ENCODE data around the gene ABCG1.

Gene ABCG1

GRCh38 chr21:42308161-42308913 lies 89.4 kb downstream of the ABCG1 start:
- TF ChIP-seq, protein P1, sequence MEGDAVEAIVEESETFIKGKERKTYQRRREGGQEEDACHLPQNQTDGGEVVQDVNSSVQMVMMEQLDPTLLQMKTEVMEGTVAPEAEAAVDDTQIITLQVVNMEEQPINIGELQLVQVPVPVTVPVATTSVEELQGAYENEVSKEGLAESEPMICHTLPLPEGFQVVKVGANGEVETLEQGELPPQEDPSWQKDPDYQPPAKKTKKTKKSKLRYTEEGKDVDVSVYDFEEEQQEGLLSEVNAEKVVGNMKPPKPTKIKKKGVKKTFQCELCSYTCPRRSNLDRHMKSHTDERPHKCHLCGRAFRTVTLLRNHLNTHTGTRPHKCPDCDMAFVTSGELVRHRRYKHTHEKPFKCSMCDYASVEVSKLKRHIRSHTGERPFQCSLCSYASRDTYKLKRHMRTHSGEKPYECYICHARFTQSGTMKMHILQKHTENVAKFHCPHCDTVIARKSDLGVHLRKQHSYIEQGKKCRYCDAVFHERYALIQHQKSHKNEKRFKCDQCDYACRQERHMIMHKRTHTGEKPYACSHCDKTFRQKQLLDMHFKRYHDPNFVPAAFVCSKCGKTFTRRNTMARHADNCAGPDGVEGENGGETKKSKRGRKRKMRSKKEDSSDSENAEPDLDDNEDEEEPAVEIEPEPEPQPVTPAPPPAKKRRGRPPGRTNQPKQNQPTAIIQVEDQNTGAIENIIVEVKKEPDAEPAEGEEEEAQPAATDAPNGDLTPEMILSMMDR (IDR thresholded peaks at IDR 0.05): no peak
- Histone ChIP-seq H3K36me3 (ENCODE audit: control insufficient read depth, insufficient read depth, low read length) (no peaks in the 10 kb centered on the region), H3K79me2 (no peaks in the 10 kb centered on the region), H3K9me3 (ENCODE audit: control insufficient read depth, low read length) (no peaks in the 10 kb centered on the region), H2AFZ (no peak overlapping the region), H3K27me3 (ENCODE audit: control insufficient read depth, insufficient read depth, low read length) (no peaks in the 10 kb centered on the region), H3K9ac (no peak overlapping the region), H3K4me2 (ENCODE audit: low read length) (no peak overlapping the region), H3K27ac (no peak overlapping the region), H3K4me3 (ENCODE audit: low read depth, low read length) (no peak overlapping the region), H3K4me1 (peaks cover 6% of the 10 kb centered on the region)

DNA sequence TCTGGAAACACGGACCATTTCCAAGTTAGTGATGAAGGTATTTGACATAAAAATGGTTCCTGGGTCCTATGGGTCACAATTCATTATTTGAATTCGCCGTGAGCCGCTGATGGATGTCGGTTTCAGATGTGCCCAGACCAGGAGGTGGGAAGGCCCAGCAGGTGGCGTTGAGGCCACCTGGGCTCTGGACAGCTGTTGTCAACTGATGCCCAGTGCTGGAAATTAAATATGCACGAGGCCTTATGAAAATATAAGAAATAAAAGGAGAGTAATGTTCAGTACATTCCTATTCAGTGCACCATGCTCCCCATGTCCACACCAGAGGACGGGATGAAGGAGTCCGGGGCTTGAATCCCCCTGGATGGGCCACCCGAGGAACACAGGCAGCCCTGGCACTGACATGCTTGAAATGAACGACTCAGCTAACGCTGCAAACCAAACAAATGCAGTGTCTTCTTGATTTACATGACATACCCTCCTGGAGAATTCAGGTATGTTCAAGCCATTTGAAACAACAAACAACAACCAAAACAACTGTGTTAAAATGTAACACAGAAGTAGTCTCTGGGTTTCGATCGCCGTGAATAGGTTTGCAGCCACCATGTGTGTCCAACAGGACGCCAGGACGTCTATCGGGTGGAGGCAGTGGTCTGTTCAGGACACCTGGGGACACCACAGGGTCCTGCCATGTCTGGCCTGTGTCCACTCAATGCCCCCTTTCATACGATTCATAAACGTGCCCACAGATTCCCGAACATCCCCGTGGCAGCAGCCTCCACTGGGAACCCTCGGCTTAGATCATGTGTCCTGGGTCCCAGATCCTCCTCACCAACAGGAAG lies 90.2 kb downstream of the ABCG1 start:
- TF ChIP-seq, protein P1 (IDR thresholded peaks at IDR 0.05): no peak
- Histone ChIP-seq H2AFZ (peak overlapping the region; percentile 50), H3K4me3 (ENCODE audit: low read depth, low read length) (no peak overlapping the region), H3K27ac (no peak overlapping the region), H3K27me3 (ENCODE audit: control insufficient read depth, insufficient read depth, low read length) (no peaks in the 10 kb centered on the region), H3K79me2 (no peaks in the 10 kb centered on the region), H3K36me3 (ENCODE audit: control insufficient read depth, insufficient read depth, low read length) (no peaks in the 10 kb centered on the region), H3K4me2 (ENCODE audit: low read length) (peak overlapping the region; percentile 5), H3K9me3 (ENCODE audit: control insufficient read depth, low read length) (no peaks in the 10 kb centered on the region), H3K9ac (no peak overlapping the region), H3K4me1 (peaks cover 6% of the 10 kb centered on the region)

GRCh38 chr21:42309753-42310213 lies 90.8 kb downstream of the ABCG1 start:
- no peak overlapping the region for H3K4me3 ChIP-seq (ENCODE audit: low read depth, low read length)
- H3K27me3 ChIP-seq (ENCODE audit: control insufficient read depth, insufficient read depth, low read length): no peaks in the 10 kb centered on the region
- H3K36me3 ChIP-seq (ENCODE audit: control insufficient read depth, insufficient read depth, low read length): no peaks in the 10 kb centered on the region
- H3K27ac ChIP-seq: no peak overlapping the region
- H3K9ac ChIP-seq: no peak overlapping the region
- peak overlapping the region; percentile 50 for H2AFZ ChIP-seq
- H3K79me2 ChIP-seq: no peaks in the 10 kb centered on the region
- peak overlapping the region; percentile 5 for H3K4me2 ChIP-seq (ENCODE audit: low read length)
- peaks cover 6% of the 10 kb centered on the region for H3K4me1 ChIP-seq
- TF ChIP-seq, protein P1 (IDR thresholded peaks at IDR 0.05): peak; percentile 37
- H3K9me3 ChIP-seq (ENCODE audit: control insufficient read depth, low read length): no peaks in the 10 kb centered on the region

GRCh38 chr21:42310411-42311001 lies 91.6 kb downstream of the ABCG1 start:
- no peak overlapping the region for H2AFZ ChIP-seq
- TF ChIP-seq, protein P1 (IDR thresholded peaks at IDR 0.05): no peak
- no peaks in the 10 kb centered on the region for H3K36me3 ChIP-seq (ENCODE audit: control insufficient read depth, insufficient read depth, low read length)
- no peak overlapping the region for H3K27ac ChIP-seq
- no peak overlapping the region for H3K4me2 ChIP-seq (ENCODE audit: low read length)
- H3K4me1 ChIP-seq: peaks cover 6% of the 10 kb centered on the region
- no peaks in the 10 kb centered on the region for H3K27me3 ChIP-seq (ENCODE audit: control insufficient read depth, insufficient read depth, low read length)
- no peak overlapping the region for H3K4me3 ChIP-seq (ENCODE audit: low read depth, low read length)
- no peaks in the 10 kb centered on the region for H3K9me3 ChIP-seq (ENCODE audit: control insufficient read depth, low read length)
- no peaks in the 10 kb centered on the region for H3K79me2 ChIP-seq
- no peak overlapping the region for H3K9ac ChIP-seq

Data from parathyroid adenoma (tissue), 2 donors.